Raji (cell line): ENCODE measurements around the gene ZNF367.
A peak's percentile ranks its signal among the peaks of the same experiment; 100 is the strongest.

ENCODE experiments used
- POLR2A ChIP-seq: IDR thresholded peaks from 2 replicates; pipeline ENCODE4 v1.6.1; 2011; ENCODE audit warnings: low read depth, low read length, control low read depth; ENCODE audit not compliant: insufficient read depth

ZNF367 gene

GRCh38 chr9:96442491-96442890, 24.3 kb upstream of the ZNF367 start:
- TF ChIP-seq POLR2A: no peak

- TF ChIP-seq POLR2A: no peak
Measured at GRCh38 chr9:96441798-96442445, 23.8 kb upstream of the ZNF367 start.

- no peak for TF ChIP-seq POLR2A
Measured at GRCh38 chr9:96440671-96441199, 22.6 kb upstream of the ZNF367 start.

- no peak for TF ChIP-seq POLR2A
Measured at GRCh38 chr9:96437454-96437853, 19.3 kb upstream of the ZNF367 start.

GRCh38 chr9:96436456-96437126, 18.4 kb upstream of the ZNF367 start:
- TF ChIP-seq POLR2A: no peak

- TF ChIP-seq POLR2A: no peak
Measured at GRCh38 chr9:96436063-96436455, 17.9 kb upstream of the ZNF367 start.

- no peak for TF ChIP-seq POLR2A
Measured at GRCh38 chr9:96435345-96435744, 17.2 kb upstream of the ZNF367 start.

- TF ChIP-seq POLR2A: no peak
Measured at GRCh38 chr9:96430377-96430776, 12.2 kb upstream of the ZNF367 start.

GRCh38 chr9:96429732-96430131, 11.6 kb upstream of the ZNF367 start:
- no peak for TF ChIP-seq POLR2A

GRCh38 chr9:96425500-96426169, 7.5 kb upstream of the ZNF367 start:
- TF ChIP-seq POLR2A: no peak

GRCh38 chr9:96423985-96424336, 5.8 kb upstream of the ZNF367 start:
- TF ChIP-seq POLR2A: no peak

GRCh38 chr9:96423322-96423984, 5.3 kb upstream of the ZNF367 start:
- TF ChIP-seq POLR2A: no peak

- TF ChIP-seq POLR2A: peak; percentile 32; the same call in 1 of the 2 replicates
Measured at GRCh38 chr9:96420468-96421219, 2.5 kb upstream of the ZNF367 start.

GRCh38 chr9:96419691-96419969, 1.5 kb upstream of the ZNF367 start:
- TF ChIP-seq POLR2A: no peak
